Liver (tissue), 3 donors: ENCODE results near the gene KCNQ1.

Experiments used
- ATF3 ChIP-seq: IDR thresholded peaks from 2 replicates; pipeline ENCODE4 v1.6.1; 2016; ENCODE audit warnings: antibody characterized with exemption
- CTCF ChIP-seq: fragments of 150-350 bp; IDR thresholded peaks from 2 replicates; pipeline ENCODE4 v1.5.1; 2017; ENCODE audit warnings: improper control_type of control experiment, low read depth, low read length; ENCODE audit not compliant: missing input control
- FOXA1 ChIP-seq: IDR thresholded peaks from 2 replicates; pipeline ENCODE4 v1.6.1; 2016; ENCODE audit warnings: antibody characterized with exemption
- GABPA ChIP-seq, 2 donors: IDR thresholded peaks in 1 of 2; conservative IDR thresholded peaks in 1 of 2; 2 replicates each; pipeline ENCODE4 v1.6.1; 2016; ENCODE audit warnings: antibody characterized with exemption in 2 of 2, mild to moderate bottlenecking in 1 of 2, moderate library complexity in 1 of 2
- JUND ChIP-seq, 2 donors: IDR thresholded peaks; 2 replicates each; pipeline ENCODE4 v1.6.1; 2016; ENCODE audit warnings: antibody characterized with exemption in 2 of 2
- MAX ChIP-seq: IDR thresholded peaks from 2 replicates; pipeline ENCODE4 v1.6.1; 2016; ENCODE audit warnings: antibody characterized with exemption
- NR2F2 ChIP-seq: IDR thresholded peaks from 2 replicates; pipeline ENCODE4 v1.6.1; 2016; ENCODE audit warnings: antibody characterized with exemption
- RAD21 ChIP-seq, 2 donors: IDR thresholded peaks; 2 replicates each; pipeline ENCODE4 v1.6.1; 2016; ENCODE audit warnings: antibody characterized with exemption in 2 of 2, mild to moderate bottlenecking in 2 of 2
- REST ChIP-seq: IDR thresholded peaks from 2 replicates; pipeline ENCODE4 v1.6.1; 2016; ENCODE audit warnings: antibody characterized with exemption, mild to moderate bottlenecking
- RXRA ChIP-seq, 2 donors: IDR thresholded peaks; 2 replicates each; pipeline ENCODE4 v1.6.1; 2017 to 2018; ENCODE audit warnings: antibody characterized with exemption in 2 of 2, mild to moderate bottlenecking in 1 of 2
- SP1 ChIP-seq: IDR thresholded peaks from 2 replicates; pipeline ENCODE4 v1.6.1; 2018; ENCODE audit warnings: antibody characterized with exemption, mild to moderate bottlenecking
- TAF1 ChIP-seq: conservative IDR thresholded peaks from 2 replicates; pipeline ENCODE4 v1.6.1; 2016; ENCODE audit warnings: antibody characterized with exemption, mild to moderate bottlenecking
- YY1 ChIP-seq: IDR thresholded peaks from 2 replicates; pipeline ENCODE4 v1.6.1; 2016; ENCODE audit warnings: antibody characterized with exemption, mild to moderate bottlenecking
- ZBTB33 ChIP-seq: IDR thresholded peaks from 2 replicates; pipeline ENCODE4 v1.6.1; 2016; ENCODE audit warnings: antibody characterized with exemption
- donor health status: healthy.
- donor health status: healthy.

- no peak for TF ChIP-seq CTCF
- TF ChIP-seq JUND (IDR thresholded peaks at IDR 0.05): no peak
- TF ChIP-seq RAD21 (IDR thresholded peaks at IDR 0.05): no peak
- no peak for TF ChIP-seq TAF1
- no peak for TF ChIP-seq REST
- TF ChIP-seq ATF3: no peak
- TF ChIP-seq SP1: no peak
- TF ChIP-seq ZBTB33: no peak
- no peak for TF ChIP-seq MAX
- TF ChIP-seq YY1: no peak
- TF ChIP-seq FOXA1: no peak
- no peak for TF ChIP-seq GABPA (IDR thresholded peaks at IDR 0.05 in 1 of 2, conservative IDR thresholded peaks at IDR 0.05 in 1 of 2)
- no peak for TF ChIP-seq RXRA (IDR thresholded peaks at IDR 0.05)
- TF ChIP-seq NR2F2: no peak
These were observed 438.8 kb downstream of the KCNQ1 start for GRCh38 chr11:2883640-2883978.
